ENCODE measurements around the gene BRK1. TPM values are rescaled to one million over a fixed set of nuclear protein-coding genes. Genes with fewer than 3 reads are reported as not detected.
"Not testable (repeated sequence)": the region's sequence is repeated elsewhere in the genome, so short reads cannot be mapped to it uniquely, and the experiment has no call there.

Gene BRK1
- total RNA-seq = 100 to 1,000 TPM; 103 to 108 TPM
- 100 to 1,000 TPM; 287 to 372 TPM for polyA plus RNA-seq
- long read RNA-seq, donor 1, transcript BRK1-201 (3 exons, 1,233 nt) = major isoform, 194 of 208 reads
- long read RNA-seq, donor 1, partial matches to known transcripts = 3 of 208 reads
- long read RNA-seq, donor 1, other reads (novel, unspliced or antisense) = 11 of 208 reads
- long read RNA-seq, donor 2, transcript BRK1-201 (3 exons, 1,233 nt) = major isoform, 65 of 68 reads
- long read RNA-seq, donor 2, partial matches to known transcripts = 2 of 68 reads
- long read RNA-seq, donor 2, other reads (novel, unspliced or antisense) = 1 of 68 reads

- Histone ChIP-seq H3K27me3 (ENCODE audit: control insufficient read depth in 1 of 2, insufficient read depth in 2 of 2, low read length in 1 of 2) (no peaks in the 10 kb centered on the region), H3K27ac (ENCODE audit: low read depth in 1 of 2, low read length in 2 of 2) (peak within 1 kb of the TSS in 1 of 2 donors; percentile 55), H3K9me3 (ENCODE audit: control insufficient read depth, low read length) (no peaks in the 10 kb centered on the region), H3K4me3 (ENCODE audit: low read length in 2 of 2) (peak within 1 kb of the TSS; percentile 63 to 71), H3K36me3 (ENCODE audit: control insufficient read depth in 1 of 2, insufficient read depth in 2 of 2, low read length in 1 of 2) (no peaks in the 10 kb centered on the region), H3K4me1 (ENCODE audit: control insufficient read depth in 1 of 2, insufficient read depth in 2 of 2, low read length in 2 of 2) (no peaks in the 10 kb centered on the region)
- ATAC-seq (ENCODE audit: low FRiP score) (peak; percentile 100), DNase-seq (peak; percentile 97 to 98)
- 1% methylated on average over 54 of the region's 54 CpGs for WGBS, 2 donors
- intact Hi-C loops (cut with DNase I) = loop anchor here (5.0 to 10.0 kb wide), 2 partner anchors 91 to 112 kb away; partner anchors contain the start of gene FANCD2 (in 1 of the 2)
Observed at GRCh38 chr3:10115326-10116137, at the start of gene BRK1. TSS of gene BRK1 (plus strand) at chr3:10115675. CDS start at chr3:10115702, 27 bp downstream.

GRCh38 chr3:10070077-10070476, 45.4 kb upstream of the BRK1 start:
- DNase-seq; ATAC-seq (ENCODE audit: low FRiP score); H3K36me3 ChIP-seq (ENCODE audit: control insufficient read depth in 1 of 2, insufficient read depth in 2 of 2, low read length in 1 of 2); H3K4me3 ChIP-seq (ENCODE audit: low read length in 2 of 2); H3K27ac ChIP-seq (ENCODE audit: low read depth in 1 of 2, low read length in 2 of 2); H3K9me3 ChIP-seq (ENCODE audit: control insufficient read depth, low read length); H3K4me1 ChIP-seq (ENCODE audit: control insufficient read depth in 1 of 2, insufficient read depth in 2 of 2, low read length in 2 of 2); intact Hi-C loops (cut with DNase I); H3K27me3 ChIP-seq (ENCODE audit: control insufficient read depth in 1 of 2, insufficient read depth in 2 of 2, low read length in 1 of 2): not testable (repeated sequence)
- 96 to 97% methylated on average over 19 to 32 of the region's 33 CpGs for WGBS, 2 donors

- Histone ChIP-seq H3K9me3 (ENCODE audit: control insufficient read depth, low read length) (no peaks in the 10 kb centered on the region), H3K4me1 (ENCODE audit: control insufficient read depth in 1 of 2, insufficient read depth in 2 of 2, low read length in 2 of 2) (no peaks in the 10 kb centered on the region), H3K36me3 (ENCODE audit: control insufficient read depth in 1 of 2, insufficient read depth in 2 of 2, low read length in 1 of 2) (no peaks in the 10 kb centered on the region), H3K27ac (ENCODE audit: low read depth in 1 of 2, low read length in 2 of 2) (no peak overlapping the region), H3K4me3 (ENCODE audit: low read length in 2 of 2) (no peak overlapping the region), H3K27me3 (ENCODE audit: control insufficient read depth in 1 of 2, insufficient read depth in 2 of 2, low read length in 1 of 2) (no peaks in the 10 kb centered on the region)
- intact Hi-C loops (cut with DNase I) = no loop called here
- DNase-seq = no peak
- no peak for ATAC-seq (ENCODE audit: low FRiP score)
Observed at GRCh38 chr3:10074666-10075065, 40.8 kb upstream of the BRK1 start.

GRCh38 chr3:10081871-10082270, 33.6 kb upstream of the BRK1 start:
- 89 to 92% methylated on average over 4 of the region's 4 CpGs for WGBS, 2 donors
- no peaks in the 10 kb centered on the region for H3K9me3 ChIP-seq (ENCODE audit: control insufficient read depth, low read length)
- no peaks in the 10 kb centered on the region for H3K4me1 ChIP-seq (ENCODE audit: control insufficient read depth in 1 of 2, insufficient read depth in 2 of 2, low read length in 2 of 2)
- no peak overlapping the region for H3K4me3 ChIP-seq (ENCODE audit: low read length in 2 of 2)
- intact Hi-C loops (cut with DNase I) = no loop called here
- H3K36me3 ChIP-seq (ENCODE audit: control insufficient read depth in 1 of 2, insufficient read depth in 2 of 2, low read length in 1 of 2) = no peaks in the 10 kb centered on the region
- H3K27ac ChIP-seq (ENCODE audit: low read depth in 1 of 2, low read length in 2 of 2) = no peak overlapping the region
- no peak for ATAC-seq (ENCODE audit: low FRiP score)
- no peak for DNase-seq
- H3K27me3 ChIP-seq (ENCODE audit: control insufficient read depth in 1 of 2, insufficient read depth in 2 of 2, low read length in 1 of 2) = no peaks in the 10 kb centered on the region

- 95 to 97% methylated on average over 1 of the region's 1 CpG for WGBS, 2 donors
- no peaks in the 10 kb centered on the region for H3K9me3 ChIP-seq (ENCODE audit: control insufficient read depth, low read length)
- ATAC-seq (ENCODE audit: low FRiP score) = no peak
- no peaks in the 10 kb centered on the region for H3K36me3 ChIP-seq (ENCODE audit: control insufficient read depth in 1 of 2, insufficient read depth in 2 of 2, low read length in 1 of 2)
- H3K27ac ChIP-seq (ENCODE audit: low read depth in 1 of 2, low read length in 2 of 2) = no peak overlapping the region
- DNase-seq = no peak
- intact Hi-C loops (cut with DNase I) = no loop called here
- no peaks in the 10 kb centered on the region for H3K27me3 ChIP-seq (ENCODE audit: control insufficient read depth in 1 of 2, insufficient read depth in 2 of 2, low read length in 1 of 2)
- H3K4me1 ChIP-seq (ENCODE audit: control insufficient read depth in 1 of 2, insufficient read depth in 2 of 2, low read length in 2 of 2) = no peaks in the 10 kb centered on the region
- H3K4me3 ChIP-seq (ENCODE audit: low read length in 2 of 2) = no peak overlapping the region
Observed at GRCh38 chr3:10085738-10086137, 29.7 kb upstream of the BRK1 start.

- ATAC-seq (ENCODE audit: low FRiP score) (no peak), DNase-seq (no peak)
- H3K27ac ChIP-seq (ENCODE audit: low read depth in 1 of 2, low read length in 2 of 2) = no peak overlapping the region
- no peak overlapping the region for H3K4me3 ChIP-seq (ENCODE audit: low read length in 2 of 2)
- no peaks in the 10 kb centered on the region for H3K4me1 ChIP-seq (ENCODE audit: control insufficient read depth in 1 of 2, insufficient read depth in 2 of 2, low read length in 2 of 2)
- intact Hi-C loops (cut with DNase I) = no loop called here
- H3K27me3 ChIP-seq (ENCODE audit: control insufficient read depth in 1 of 2, insufficient read depth in 2 of 2, low read length in 1 of 2) = no peaks in the 10 kb centered on the region
- H3K9me3 ChIP-seq (ENCODE audit: control insufficient read depth, low read length) = no peaks in the 10 kb centered on the region
- H3K36me3 ChIP-seq (ENCODE audit: control insufficient read depth in 1 of 2, insufficient read depth in 2 of 2, low read length in 1 of 2) = no peaks in the 10 kb centered on the region
- 93 to 94% methylated on average over 4 of the region's 4 CpGs for WGBS, 2 donors
Observed at GRCh38 chr3:10088256-10088655, 27.2 kb upstream of the BRK1 start.

GRCh38 chr3:10090179-10090578, 25.3 kb upstream of the BRK1 start:
- no peaks in the 10 kb centered on the region for H3K36me3 ChIP-seq (ENCODE audit: control insufficient read depth in 1 of 2, insufficient read depth in 2 of 2, low read length in 1 of 2)
- whole genome bisulfite sequencing, 2 donors = 84 to 88% methylated on average over 6 of the region's 6 CpGs
- no peaks in the 10 kb centered on the region for H3K4me1 ChIP-seq (ENCODE audit: control insufficient read depth in 1 of 2, insufficient read depth in 2 of 2, low read length in 2 of 2)
- H3K27me3 ChIP-seq (ENCODE audit: control insufficient read depth in 1 of 2, insufficient read depth in 2 of 2, low read length in 1 of 2) = no peaks in the 10 kb centered on the region
- no peak overlapping the region for H3K4me3 ChIP-seq (ENCODE audit: low read length in 2 of 2)
- H3K27ac ChIP-seq (ENCODE audit: low read depth in 1 of 2, low read length in 2 of 2) = no peak overlapping the region
- no peaks in the 10 kb centered on the region for H3K9me3 ChIP-seq (ENCODE audit: control insufficient read depth, low read length)
- ATAC-seq (ENCODE audit: low FRiP score) (no peak), DNase-seq (no peak)
- intact Hi-C loops (cut with DNase I) = no loop called here

GRCh38 chr3:10090774-10091173, 24.7 kb upstream of the BRK1 start:
- H3K9me3 ChIP-seq (ENCODE audit: control insufficient read depth, low read length); H3K4me3 ChIP-seq (ENCODE audit: low read length in 2 of 2); H3K4me1 ChIP-seq (ENCODE audit: control insufficient read depth in 1 of 2, insufficient read depth in 2 of 2, low read length in 2 of 2); H3K27ac ChIP-seq (ENCODE audit: low read depth in 1 of 2, low read length in 2 of 2); intact Hi-C loops (cut with DNase I); H3K36me3 ChIP-seq (ENCODE audit: control insufficient read depth in 1 of 2, insufficient read depth in 2 of 2, low read length in 1 of 2); DNase-seq; ATAC-seq (ENCODE audit: low FRiP score); H3K27me3 ChIP-seq (ENCODE audit: control insufficient read depth in 1 of 2, insufficient read depth in 2 of 2, low read length in 1 of 2): not testable (repeated sequence)
- WGBS, 2 donors = 14% methylated on average over 1 of the region's 1 CpG; no CpG with 5 or more reads in 1 of the 2 donors

- WGBS, 2 donors = 11 to 20% methylated on average over 1 to 2 of the region's 2 CpGs
- H3K4me1 ChIP-seq (ENCODE audit: control insufficient read depth in 1 of 2, insufficient read depth in 2 of 2, low read length in 2 of 2); H3K36me3 ChIP-seq (ENCODE audit: control insufficient read depth in 1 of 2, insufficient read depth in 2 of 2, low read length in 1 of 2); intact Hi-C loops (cut with DNase I); H3K27me3 ChIP-seq (ENCODE audit: control insufficient read depth in 1 of 2, insufficient read depth in 2 of 2, low read length in 1 of 2); H3K27ac ChIP-seq (ENCODE audit: low read depth in 1 of 2, low read length in 2 of 2); DNase-seq; H3K9me3 ChIP-seq (ENCODE audit: control insufficient read depth, low read length); H3K4me3 ChIP-seq (ENCODE audit: low read length in 2 of 2); ATAC-seq (ENCODE audit: low FRiP score): not testable (repeated sequence)
Observed at GRCh38 chr3:10091387-10091786, 24.1 kb upstream of the BRK1 start.

Data from aorta (tissue), 5 donors.